GM18868 (cell line): ENCODE data around the gene ASAH2.
A peak's percentile ranks its signal among the peaks of the same experiment; 100 is the strongest.
"Not testable (repeated sequence)": the region's sequence is repeated elsewhere in the genome, so short reads cannot be mapped to it uniquely, and the experiment has no call there.

Experiments used
- ATAC-seq: cut with Tn5 transposase; IDR thresholded peaks from one replicate; pipeline ENCODE4 v1.9.1; 2021; ENCODE audit warnings: mild to moderate bottlenecking, moderate library complexity; ENCODE audit not compliant: unreplicated experiment

Gene ASAH2

DNA sequence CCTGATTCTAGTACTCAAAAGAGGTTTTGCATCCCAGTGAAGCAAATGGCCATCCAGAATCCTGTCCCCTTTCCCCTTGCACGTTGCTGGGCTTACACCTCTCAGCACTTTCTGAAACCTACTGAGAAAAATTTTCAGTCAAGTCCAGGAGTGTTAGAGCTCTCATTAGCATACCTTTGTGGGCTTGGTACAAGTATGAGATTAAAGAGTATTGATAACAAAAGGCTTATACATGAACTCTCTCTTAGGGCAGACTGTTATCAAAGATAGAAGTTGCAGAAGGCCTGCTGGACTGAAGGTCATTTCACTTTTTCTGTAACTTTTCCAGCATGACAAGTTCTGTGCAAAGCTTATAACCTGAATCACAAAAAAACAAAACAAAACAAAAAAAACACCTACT lies at the start of gene ASAH2:
Gene ASAH2, minus strand, starts transcription at position 123 of the 400 bp plus-strand sequence. CDS start 2,906 bp downstream, outside the sequence.
- ATAC-seq: no peak

- no peak for ATAC-seq
Observed at GRCh38 chr10:50299948-50300669, 48.8 kb upstream of the ASAH2 start.

DNA sequence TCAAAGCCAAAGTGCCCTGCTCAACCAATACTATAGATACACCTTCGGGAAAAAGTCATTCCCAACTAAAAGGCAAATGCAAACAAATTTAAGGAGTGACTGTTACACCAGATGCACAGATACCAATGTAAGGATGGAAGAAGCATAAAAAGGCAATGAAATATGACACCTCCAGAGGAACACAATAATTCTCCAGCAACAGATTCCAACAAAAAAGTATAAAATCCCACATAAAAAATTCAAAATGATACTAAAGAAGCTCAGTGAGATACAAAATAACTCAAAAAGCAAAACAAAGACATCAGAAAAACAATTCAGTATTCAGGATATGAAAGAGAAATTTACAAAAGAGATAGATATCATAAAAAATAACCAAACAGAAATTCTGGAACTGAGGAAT lies 44.1 kb upstream of the ASAH2 start:
- ATAC-seq: no peak

GRCh38 chr10:50294582-50294981 lies 43.3 kb upstream of the ASAH2 start:
- ATAC-seq: no peak

GRCh38 chr10:50293513-50294313 lies 42.4 kb upstream of the ASAH2 start:
- ATAC-seq: no peak

DNA sequence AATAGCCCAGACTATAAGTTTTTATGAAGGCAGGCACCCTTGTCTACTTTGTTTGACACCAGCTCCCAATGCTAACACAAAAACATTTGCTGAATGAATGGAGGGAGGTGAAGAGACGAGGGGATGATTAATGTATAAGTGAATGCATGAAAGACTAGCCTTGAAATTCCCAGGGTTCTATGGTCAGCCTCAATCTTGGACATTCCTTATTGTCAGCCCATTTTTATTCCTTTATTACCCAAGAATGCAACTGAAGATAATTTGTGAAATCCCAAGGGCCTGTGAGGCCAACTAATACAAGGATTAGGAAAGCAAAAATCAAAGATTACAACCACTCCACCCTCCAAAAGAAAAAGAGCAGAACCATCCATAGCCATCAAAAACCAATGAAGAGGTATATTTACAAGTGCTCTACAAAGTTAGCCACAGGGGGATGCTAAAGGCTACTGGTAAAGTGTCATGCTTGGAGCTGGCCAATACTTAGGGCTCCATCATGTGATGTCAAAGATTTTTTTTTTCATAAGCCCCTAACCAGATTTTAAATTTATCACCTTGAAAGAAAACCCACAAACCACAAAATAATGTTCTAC lies 40.0 kb upstream of the ASAH2 start:
- no peak for ATAC-seq

DNA sequence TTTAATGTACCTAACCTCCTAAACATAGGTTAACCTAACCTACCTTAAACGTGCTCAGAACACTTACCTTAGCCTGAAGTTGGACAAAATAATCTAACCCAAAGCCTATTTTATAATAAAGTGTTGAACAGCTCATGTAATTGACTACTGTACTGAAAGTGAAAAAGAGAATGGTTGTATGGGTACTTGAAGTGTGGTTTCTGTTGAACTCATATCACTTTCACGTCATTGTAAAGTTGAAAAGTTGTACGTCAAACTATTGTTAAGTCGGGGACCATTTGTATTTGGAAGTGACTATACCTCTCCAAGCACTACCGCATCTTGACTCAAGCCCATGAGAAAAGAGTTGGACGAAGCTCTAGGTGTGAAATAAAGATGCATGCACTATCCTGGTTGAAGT lies 37.9 kb upstream of the ASAH2 start:
- ATAC-seq: no peak

DNA sequence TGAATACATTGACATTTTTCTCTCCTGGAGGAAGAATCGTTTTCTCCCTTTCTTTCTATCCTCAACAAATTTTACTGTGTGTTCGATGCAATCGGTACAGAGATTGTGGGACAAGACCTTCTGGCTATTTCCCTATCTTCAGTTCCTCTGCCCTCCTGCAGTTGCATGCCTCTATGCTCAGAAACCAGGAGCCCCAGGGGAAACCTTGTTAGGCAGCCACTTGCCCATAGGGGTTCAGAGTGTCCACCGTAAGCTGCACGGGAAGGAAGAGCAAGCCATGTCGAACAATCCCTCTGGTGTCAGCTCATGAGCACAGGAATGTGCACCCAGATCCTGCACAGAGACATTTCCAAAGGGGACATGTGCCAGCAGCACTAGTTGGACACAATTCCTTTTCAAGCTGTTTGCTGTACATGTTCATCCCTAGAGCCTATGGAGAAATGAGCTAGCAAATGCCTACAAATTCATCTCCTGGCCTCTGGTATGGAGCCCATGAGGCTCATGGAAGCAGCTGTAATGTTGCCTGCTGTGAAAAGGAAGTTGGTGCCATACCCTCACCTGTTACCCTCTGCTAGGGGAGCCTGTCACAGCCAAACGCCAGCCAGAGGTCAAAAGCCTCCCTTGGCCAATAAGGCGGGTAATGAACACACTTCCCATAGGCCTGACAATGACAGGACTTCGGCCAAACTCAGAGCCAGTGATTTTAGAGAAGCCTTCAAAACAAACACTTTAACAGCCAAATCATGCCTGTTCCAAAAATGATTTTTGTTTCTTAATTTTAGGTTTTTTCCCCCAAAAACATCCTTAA lies 35.9 kb upstream of the ASAH2 start:
- ATAC-seq: no peak

- ATAC-seq: no peak
Observed at GRCh38 chr10:50286517-50286916, 35.2 kb upstream of the ASAH2 start.

- no peak for ATAC-seq
Observed at GRCh38 chr10:50281967-50282522, 30.7 kb upstream of the ASAH2 start.

- ATAC-seq: no peak
Observed at GRCh38 chr10:50281210-50281966, 30.1 kb upstream of the ASAH2 start.

GRCh38 chr10:50280049-50280841 lies 28.9 kb upstream of the ASAH2 start:
- ATAC-seq: no peak

DNA sequence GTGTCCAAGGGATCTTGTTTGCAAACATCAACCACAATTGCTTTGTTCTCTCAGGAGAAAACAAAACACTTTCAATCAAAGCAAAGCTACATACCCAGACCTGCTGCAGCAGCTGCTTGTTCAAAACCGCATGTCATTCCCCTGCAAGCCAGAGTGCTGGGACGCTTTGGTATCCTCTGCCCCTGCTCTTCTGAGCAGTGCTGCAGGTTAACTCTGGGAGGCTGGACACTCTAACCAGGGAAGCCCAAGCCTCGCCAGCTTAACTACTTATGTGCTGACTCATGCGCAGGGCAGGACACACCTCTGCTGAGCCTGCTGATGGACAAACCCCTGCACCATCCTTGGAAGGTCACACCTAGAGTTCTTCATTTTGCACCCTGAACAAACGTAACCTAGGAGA lies 28.2 kb upstream of the ASAH2 start:
- no peak for ATAC-seq

GRCh38 chr10:50275650-50276235 lies 24.4 kb upstream of the ASAH2 start:
- ATAC-seq: peak; percentile 77

DNA sequence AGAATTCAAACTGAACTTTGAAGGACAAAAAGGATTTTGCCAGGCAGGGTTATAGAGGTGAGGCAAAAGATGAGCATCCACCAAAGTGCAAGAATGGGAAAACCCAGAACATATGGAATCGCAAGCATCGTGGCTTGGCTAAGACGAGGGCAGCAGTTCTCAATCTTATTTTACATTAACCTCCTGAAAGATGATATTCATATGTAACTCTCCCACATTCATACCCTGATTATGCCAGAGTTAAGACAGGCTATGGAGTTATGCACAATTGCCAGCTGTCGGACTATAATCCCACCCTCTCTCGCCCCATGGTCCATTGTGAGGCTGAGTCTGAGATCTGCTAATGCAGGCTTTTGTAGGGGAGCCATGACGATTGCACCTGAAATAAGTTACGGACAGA lies 21.2 kb upstream of the ASAH2 start:
- ATAC-seq: no peak

DNA sequence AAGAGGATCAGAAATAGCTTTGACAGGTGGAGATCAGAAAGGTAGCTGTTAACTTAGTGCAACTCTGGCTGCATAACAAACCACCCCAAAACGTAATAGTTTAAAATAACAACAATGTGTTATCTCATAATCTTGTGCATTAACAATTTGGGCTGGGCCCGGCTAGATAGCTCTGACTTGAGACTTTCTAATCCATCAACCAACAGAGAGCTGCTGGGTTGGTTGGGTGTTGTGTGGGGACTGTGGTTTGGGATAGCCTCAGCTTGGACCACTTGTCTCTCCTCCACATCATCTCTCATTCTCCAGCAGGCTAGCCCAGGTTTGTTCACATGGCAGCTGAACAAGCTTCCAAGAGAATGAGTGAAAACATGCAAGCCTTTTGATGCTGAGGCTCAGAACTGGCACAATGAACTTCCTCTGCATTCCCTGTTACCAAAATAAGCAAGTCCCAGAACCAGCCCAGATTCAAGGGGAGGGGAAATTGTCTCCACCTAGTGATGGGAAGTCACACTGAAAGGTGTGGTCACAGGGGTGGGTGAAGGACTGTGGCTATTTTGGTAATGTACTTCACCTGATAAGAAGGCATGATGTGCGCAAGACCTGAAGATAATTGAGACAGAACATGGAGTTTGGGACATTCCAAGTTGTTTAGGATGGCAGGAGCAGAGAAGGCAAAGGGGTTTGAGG lies 20.4 kb upstream of the ASAH2 start:
- ATAC-seq: no peak

DNA sequence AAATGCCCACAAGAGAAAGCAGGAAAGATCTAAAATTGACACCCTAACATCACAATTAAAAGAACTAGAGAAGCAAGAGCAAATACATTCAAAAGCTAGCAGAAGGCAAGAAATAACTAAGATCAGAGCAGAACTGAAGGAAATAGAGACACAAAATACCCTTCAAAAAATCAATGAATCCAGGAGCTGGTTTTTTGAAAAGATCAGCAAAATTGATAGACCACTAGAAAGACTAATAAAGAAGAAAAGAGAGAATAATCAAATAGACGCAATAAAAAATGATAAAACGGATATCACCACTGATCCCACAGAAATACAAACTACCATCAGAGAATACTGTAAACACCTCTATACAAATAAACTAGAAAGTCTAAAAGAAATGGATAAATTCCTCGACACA lies 16.6 kb upstream of the ASAH2 start:
- ATAC-seq: not testable (repeated sequence)

DNA sequence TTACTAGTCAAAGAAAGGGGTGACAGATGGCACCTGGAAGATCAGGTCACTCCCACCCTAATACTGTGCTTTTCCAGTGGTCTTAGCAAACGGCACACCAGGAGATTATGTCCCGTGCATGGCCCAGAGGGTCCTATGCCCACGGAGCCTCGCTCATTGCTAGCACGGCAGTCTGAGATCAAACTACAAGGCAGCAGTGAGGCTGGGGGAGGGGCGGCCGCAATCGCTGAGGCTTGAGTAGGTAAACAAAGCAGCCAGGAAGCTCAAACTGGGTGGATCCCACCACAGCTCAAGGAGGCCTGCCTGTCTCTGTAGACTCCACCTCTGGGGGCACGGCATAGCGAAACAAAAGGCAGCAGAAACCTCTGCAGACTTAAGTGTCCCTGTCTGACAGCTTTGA lies 11.3 kb upstream of the ASAH2 start:
- not testable (repeated sequence) for ATAC-seq
